Fibroblast of gingiva (primary cell): Measurements from ENCODE around the gene MAST1.
"Not testable (repeated sequence)": the region's sequence is repeated elsewhere in the genome, so short reads cannot be mapped to it uniquely, and the experiment has no call there.

Experiments used
- DNase-seq: peaks from one replicate; pipeline ENCODE4 v3.0.0-alpha.2; 2011; ENCODE audit warnings: low read depth

The MAST1 gene

DNA sequence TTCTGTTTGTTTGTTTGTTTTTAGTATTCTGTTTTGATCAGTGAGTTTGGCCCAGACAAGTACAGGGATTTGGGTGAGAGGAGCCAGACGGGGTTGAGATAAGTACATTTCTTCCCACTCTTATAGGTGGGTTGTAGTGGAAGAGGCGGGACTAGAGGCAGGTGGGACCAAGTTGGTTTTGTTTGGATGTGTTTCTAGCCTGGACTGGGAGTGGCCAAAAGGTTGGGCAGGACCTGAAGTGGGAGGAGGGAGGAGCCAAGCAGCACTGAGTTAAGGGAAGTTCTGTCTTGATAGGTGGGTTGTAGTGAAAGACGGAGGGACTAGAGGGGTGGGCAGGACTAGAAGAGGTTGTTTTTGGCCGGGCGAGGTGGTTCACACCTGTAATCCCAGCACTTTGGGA lies 33.9 kb downstream of the MAST1 start:
- DNase-seq = no peak

- no peak for DNase-seq
These were observed 34.9 kb downstream of the MAST1 start for GRCh38 chr19:12872941-12873890.

DNA sequence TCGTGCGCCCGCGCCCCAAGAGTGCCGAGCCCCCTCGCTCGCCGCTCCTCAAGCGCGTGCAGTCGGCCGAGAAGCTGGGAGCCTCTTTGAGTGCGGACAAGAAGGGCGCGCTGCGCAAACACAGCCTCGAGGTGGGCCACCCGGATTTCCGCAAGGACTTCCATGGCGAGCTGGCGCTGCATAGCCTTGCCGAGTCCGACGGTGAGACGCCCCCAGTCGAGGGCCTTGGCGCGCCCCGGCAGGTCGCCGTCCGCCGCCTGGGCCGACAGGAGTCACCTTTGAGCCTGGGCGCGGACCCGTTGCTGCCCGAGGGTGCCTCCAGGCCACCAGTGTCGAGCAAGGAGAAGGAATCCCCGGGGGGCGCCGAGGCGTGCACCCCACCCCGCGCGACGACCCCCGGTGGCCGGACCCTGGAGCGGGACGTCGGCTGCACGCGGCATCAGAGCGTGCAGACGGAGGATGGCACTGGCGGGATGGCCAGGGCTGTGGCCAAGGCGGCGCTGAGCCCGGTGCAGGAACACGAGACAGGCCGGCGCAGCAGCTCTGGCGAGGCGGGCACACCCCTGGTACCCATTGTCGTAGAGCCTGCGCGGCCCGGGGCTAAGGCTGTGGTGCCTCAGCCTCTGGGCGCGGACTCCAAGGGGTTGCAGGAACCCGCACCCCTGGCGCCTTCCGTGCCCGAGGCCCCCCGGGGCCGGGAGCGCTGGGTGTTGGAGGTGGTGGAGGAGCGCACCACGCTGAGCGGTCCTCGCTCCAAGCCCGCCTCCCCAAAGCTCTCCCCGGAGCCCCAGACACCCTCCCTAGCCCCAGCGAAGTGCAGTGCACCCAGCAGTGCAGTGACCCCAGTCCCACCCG lies 35.8 kb downstream of the MAST1 start:
- DNase-seq = no peak

DNA sequence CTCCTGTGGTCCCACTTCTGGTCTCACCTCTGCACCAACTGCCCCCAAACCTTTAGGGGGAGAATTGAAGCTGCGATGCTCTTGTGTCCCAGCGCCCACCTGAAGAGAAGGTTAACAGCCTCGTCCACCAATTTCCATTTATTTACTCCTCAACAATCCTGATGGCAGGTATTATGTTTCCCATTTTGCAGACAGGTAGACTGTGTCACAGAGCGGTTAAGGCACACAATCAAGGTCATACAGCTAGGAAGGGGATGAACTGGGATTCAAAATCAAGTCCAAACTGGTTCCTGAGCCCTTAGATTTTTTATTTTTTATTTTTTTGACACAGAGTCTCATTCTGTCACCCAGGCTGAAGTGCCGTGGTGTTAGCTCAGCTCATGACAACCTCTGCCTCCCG lies 36.8 kb downstream of the MAST1 start:
- no peak for DNase-seq

DNA sequence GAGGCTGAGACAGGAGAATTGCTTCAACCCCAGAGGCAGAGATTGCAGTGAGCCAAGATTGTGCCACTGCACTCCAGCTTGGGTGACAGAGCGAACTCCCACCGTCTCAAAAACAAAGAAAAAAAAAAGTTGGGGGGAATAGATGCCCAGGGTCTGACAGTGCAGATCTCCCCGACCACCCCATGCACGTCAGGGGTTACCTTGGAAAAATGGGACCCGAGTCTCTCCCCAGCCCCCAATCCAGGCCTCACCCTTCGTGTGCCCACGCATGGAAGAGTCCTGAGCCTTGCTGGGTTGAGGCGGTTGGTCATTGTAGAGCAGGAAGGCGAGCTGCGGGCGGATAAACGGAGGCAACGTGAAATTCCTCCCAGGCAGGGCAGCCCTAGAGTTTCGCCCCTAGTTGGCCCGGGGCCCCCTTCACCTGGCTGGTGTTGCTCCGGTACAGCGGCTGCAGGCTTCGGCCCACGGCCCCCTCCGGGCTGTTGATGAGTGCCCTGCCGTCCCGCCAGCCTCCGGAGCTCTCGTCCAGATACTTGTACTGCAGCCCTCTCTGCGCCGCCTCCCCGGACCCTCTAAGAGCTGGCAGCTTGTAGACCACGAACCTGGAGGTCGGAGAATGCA lies 42.3 kb downstream of the MAST1 start:
- peak; percentile 18 for DNase-seq

- peak; percentile 88 for DNase-seq
These were observed 43.0 kb downstream of the MAST1 start, which contains the start of gene DNASE2 for GRCh38 chr19:12881172-12881808. TSS of gene DNASE2 (minus strand) at chr19:12881449. CDS start at chr19:12881375, 74 bp downstream.

GRCh38 chr19:12882589-12882988 lies 44.3 kb downstream of the MAST1 start:
- no peak for DNase-seq

GRCh38 chr19:12884202-12884601 lies 45.9 kb downstream of the MAST1 start:
- DNase-seq = no peak

GRCh38 chr19:12884627-12884925 lies 46.3 kb downstream of the MAST1 start:
- no peak for DNase-seq

GRCh38 chr19:12884926-12885748 lies 46.8 kb downstream of the MAST1 start:
- peak; percentile 21 for DNase-seq

DNA sequence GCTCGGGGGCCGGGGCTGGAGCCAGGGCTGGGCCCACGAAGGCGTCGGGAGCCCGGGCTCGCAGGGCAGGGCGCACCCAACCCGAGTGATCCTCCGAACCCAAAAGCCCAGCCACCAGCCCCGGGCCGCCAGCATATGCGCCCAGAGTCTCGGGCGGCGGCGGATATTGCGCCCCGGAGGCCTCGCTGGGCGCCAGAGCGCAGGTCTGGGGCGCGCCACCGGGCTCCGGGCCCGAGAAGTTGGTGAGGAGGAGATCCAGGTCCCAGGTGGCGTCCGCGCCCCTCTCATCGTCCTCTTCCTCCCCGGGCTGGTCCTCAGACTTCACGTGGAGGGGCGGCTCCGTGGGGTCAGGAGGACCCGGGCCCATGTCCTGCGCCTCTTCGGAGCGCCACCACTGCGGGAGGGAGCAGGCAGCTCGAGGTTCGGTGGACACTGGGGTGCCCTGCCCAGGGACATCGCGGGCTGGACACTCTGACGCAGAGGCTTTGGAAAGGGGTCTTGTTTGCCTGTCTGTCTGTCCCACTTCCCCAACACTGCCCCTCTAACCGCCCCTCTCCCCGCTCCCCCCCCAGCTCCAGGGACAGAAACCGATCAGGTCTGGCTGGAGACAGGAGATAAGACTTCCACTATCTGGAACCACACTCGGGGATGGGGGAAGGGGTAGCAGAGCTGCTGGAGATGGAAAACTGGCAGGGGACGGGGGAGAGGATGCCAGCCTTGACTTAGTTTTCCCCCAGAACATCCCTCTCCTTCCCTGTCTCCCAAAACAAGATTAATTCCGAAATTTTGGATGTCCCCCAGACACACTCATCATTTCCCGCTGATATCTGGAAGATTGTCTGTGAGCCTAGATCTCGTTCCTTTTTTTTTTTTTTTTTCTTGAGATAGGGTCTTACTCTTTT lies 47.7 kb downstream of the MAST1 start:
- no peak for DNase-seq

DNA sequence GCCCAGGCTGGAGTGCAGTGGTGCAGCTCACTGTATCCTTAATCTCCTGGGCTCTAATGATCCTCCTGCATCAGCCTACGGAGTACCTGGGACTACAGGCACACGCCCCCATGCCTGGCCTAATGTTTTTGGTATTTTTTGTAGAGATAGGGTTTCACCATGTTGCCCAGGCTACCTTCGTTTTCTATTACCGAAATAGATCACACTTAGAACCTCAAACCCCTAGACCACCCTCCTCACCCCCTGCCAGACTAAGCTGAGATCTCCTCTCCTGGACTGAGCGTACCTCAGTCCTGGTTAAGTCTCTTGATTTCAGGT lies 48.3 kb downstream of the MAST1 start:
- DNase-seq = no peak

- DNase-seq = no peak
These were observed 48.8 kb downstream of the MAST1 start, which contains the start of gene KLF1 for GRCh38 chr19:12886969-12887747. TSS of gene KLF1 (minus strand) at chr19:12887201. CDS start at chr19:12887140, 61 bp downstream.

GRCh38 chr19:12888006-12888603 lies 49.8 kb downstream of the MAST1 start:
- no peak for DNase-seq

- DNase-seq = not testable (repeated sequence)
These were observed 52.0 kb downstream of the MAST1 start for GRCh38 chr19:12890299-12890786.

DNA sequence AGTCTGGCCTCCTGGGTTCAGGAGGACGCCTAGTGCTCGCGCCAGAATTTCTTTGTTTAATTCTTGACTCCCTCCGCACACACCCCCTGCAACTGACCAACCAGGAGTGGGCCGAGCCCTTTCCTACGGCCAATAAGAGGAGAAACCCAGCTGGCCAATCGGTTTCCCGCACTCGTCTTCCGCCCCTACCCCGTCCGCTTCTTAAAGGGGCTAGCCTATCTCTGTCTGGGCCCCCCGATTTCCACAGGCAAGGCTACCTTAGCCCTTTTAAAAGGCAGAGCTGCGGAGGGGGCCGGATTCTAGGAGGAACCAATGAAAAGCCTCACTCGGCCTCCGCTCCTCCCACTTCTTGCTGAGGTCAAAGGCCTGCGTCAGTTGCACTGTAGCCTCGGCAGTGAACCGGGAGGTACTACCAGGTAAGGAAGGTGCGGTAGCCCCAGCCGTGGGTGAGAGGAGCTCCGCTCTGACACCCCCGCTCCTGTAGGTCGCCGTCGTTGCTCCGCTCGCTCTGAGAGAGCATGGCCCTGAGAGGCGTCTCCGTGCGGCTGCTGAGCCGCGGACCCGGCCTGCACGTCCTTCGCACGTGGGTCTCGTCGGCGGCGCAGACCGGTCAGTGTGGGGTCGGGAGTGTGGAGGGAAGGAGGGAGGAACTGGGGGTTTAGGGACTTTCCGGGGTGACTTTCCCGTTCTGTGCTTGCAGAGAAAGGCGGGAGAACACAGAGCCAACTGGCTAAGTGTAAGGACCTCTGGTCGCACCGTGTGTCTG lies 52.7 kb downstream of the MAST1 start, which contains the start of gene GCDH:
Gene GCDH, plus strand, starts transcription at position 374 of the 766 bp plus-strand sequence. Its CDS starts 145 bp downstream, at position 519.
- DNase-seq = peak; percentile 98

- DNase-seq = no peak
These were observed 53.3 kb downstream of the MAST1 start for GRCh38 chr19:12891553-12892021.

GRCh38 chr19:12893582-12893981 lies 55.3 kb downstream of the MAST1 start:
- DNase-seq = no peak
